MM.1S (cell line): Measurements from ENCODE around the gene DEPP1.

Source experiments
- DNase-seq: peaks from one replicate; pipeline ENCODE4 v3.0.0-alpha.2; 2015
- H2AFZ ChIP-seq: fragments of 300-600 bp; sonication (generic); 2 replicates; pipeline ENCODE4 v1.6.0; 2016; ENCODE audit warnings: antibody characterized with exemption, low read length
- H3F3A ChIP-seq: fragments of 300-600 bp; sonication (generic); 2 replicates; pipeline ENCODE4 v1.6.1; 2016; ENCODE audit warnings: mild to moderate bottlenecking, antibody characterized with exemption, low read length, moderate library complexity, mixed read lengths; ENCODE audit not compliant: insufficient read depth
- H3K27ac ChIP-seq: fragments of 300-600 bp; sonication (generic); 2 replicates; pipeline ENCODE4 v1.5.1; 2016; ENCODE audit warnings: mild to moderate bottlenecking, low read length
- H3K27me3 ChIP-seq: fragments of 300-600 bp; sonication (generic); replicated peaks from 2 replicates; pipeline ENCODE4 v1.6.0; 2016; ENCODE audit warnings: low read length; ENCODE audit not compliant: insufficient read depth
- H3K36me3 ChIP-seq: fragments of 300-600 bp; sonication (generic); replicated peaks from 2 replicates; pipeline ENCODE4 v1.6.1; 2016; ENCODE audit warnings: mild to moderate bottlenecking, low read length, mixed read lengths; ENCODE audit not compliant: insufficient read depth
- H3K4me1 ChIP-seq: fragments of 300-600 bp; sonication (generic); 2 replicates; pipeline ENCODE4 v1.6.1; 2016; ENCODE audit warnings: low read length, mixed read lengths
- H3K4me2 ChIP-seq: fragments of 300-600 bp; sonication (generic); 2 replicates; pipeline ENCODE4 v1.6.0; 2016; ENCODE audit warnings: low read depth, low read length
- H3K4me3 ChIP-seq: fragments of 300-600 bp; sonication (generic); 2 replicates; pipeline ENCODE4 v1.5.1; 2016; ENCODE audit warnings: low read length, mixed read lengths
- H3K79me2 ChIP-seq: fragments of 300-600 bp; sonication (generic); 2 replicates; pipeline ENCODE4 v1.6.1; 2016; ENCODE audit warnings: mixed run types, low read length, mixed read lengths
- H3K9ac ChIP-seq: fragments of 300-600 bp; sonication (generic); 2 replicates; pipeline ENCODE4 v1.6.1; 2016; ENCODE audit warnings: low read length, mixed read lengths
- H3K9me2 ChIP-seq: fragments of 300-600 bp; sonication (generic); replicated peaks from 2 replicates; pipeline ENCODE4 v1.6.1; 2016; ENCODE audit warnings: mild to moderate bottlenecking, low read length, mixed read lengths; ENCODE audit not compliant: insufficient read depth
- H3K9me3 ChIP-seq: fragments of 300-600 bp; sonication (generic); replicated peaks from 2 replicates; pipeline ENCODE4 v1.6.1; 2016; ENCODE audit warnings: mild to moderate bottlenecking, low read length, mixed read lengths; ENCODE audit not compliant: insufficient read depth
- H4K20me1 ChIP-seq: fragments of 300-600 bp; sonication (generic); 2 replicates; pipeline ENCODE4 v1.6.1; 2016; ENCODE audit warnings: mild to moderate bottlenecking, low read length, moderate library complexity, mixed read lengths; ENCODE audit not compliant: insufficient read depth
- CTCF ChIP-seq: fragments of 300-600 bp; sonication (generic); IDR thresholded peaks from 2 replicates; pipeline ENCODE4 v1.5.1; 2016; ENCODE audit warnings: antibody characterized with exemption, low read length, mixed read lengths
- EZH2 ChIP-seq: fragments of 300-600 bp; sonication (generic); optimal IDR thresholded peaks from 2 replicates; pipeline ENCODE3; 2017; ENCODE audit warnings: low read depth, mild to moderate bottlenecking, antibody characterized with exemption, low read length, mixed read lengths
- EZH2phosphoT487 ChIP-seq: fragments of 300-600 bp; sonication (generic); IDR thresholded peaks from 2 replicates; pipeline ENCODE4 v1.6.1; 2018; ENCODE audit warnings: antibody characterized with exemption, low read length

The DEPP1 gene

GRCh38 chr10:44994752-44995530 is 16.3 kb upstream of the DEPP1 start:
- no peak for TF ChIP-seq CTCF
- TF ChIP-seq EZH2phosphoT487, result no peak
- no peak for TF ChIP-seq EZH2
- Histone ChIP-seq H3K4me3 (no peak overlapping the region), H3K4me2 (no peak overlapping the region), H3K27ac (peak overlapping the region; percentile 59; the same call in 1 of the 2 replicates), H4K20me1 (no peaks in the 10 kb centered on the region), H3K9ac (no peak overlapping the region), H3K9me3 (no peaks in the 10 kb centered on the region), H3K27me3 (no peaks in the 10 kb centered on the region), H3F3A (peaks cover 29% of the 10 kb centered on the region), H3K36me3 (peaks cover 11% of the 10 kb centered on the region; the same call in 1 of the 2 replicates), H3K9me2 (no peaks in the 10 kb centered on the region), H2AFZ (no peak overlapping the region), H3K79me2 (no peaks in the 10 kb centered on the region), H3K4me1 (peaks cover 26% of the 10 kb centered on the region)
- no peak for DNase-seq

- no peaks in the 10 kb centered on the region for H3K27me3 ChIP-seq
- H3K9me3 ChIP-seq, result no peaks in the 10 kb centered on the region
- H3K79me2 ChIP-seq, result no peaks in the 10 kb centered on the region
- H3F3A ChIP-seq, result peaks cover 25% of the 10 kb centered on the region
- no peak overlapping the region for H3K4me2 ChIP-seq
- peaks cover 13% of the 10 kb centered on the region; the same call in 1 of the 2 replicates for H3K36me3 ChIP-seq
- TF ChIP-seq EZH2 (no peak), EZH2phosphoT487 (no peak), CTCF (no peak)
- no peak overlapping the region for H3K4me3 ChIP-seq
- no peak overlapping the region for H2AFZ ChIP-seq
- H3K27ac ChIP-seq, result no peak overlapping the region
- no peak for DNase-seq
- no peak overlapping the region for H3K9ac ChIP-seq
- no peaks in the 10 kb centered on the region for H3K9me2 ChIP-seq
- H3K4me1 ChIP-seq, result peaks cover 26% of the 10 kb centered on the region
- no peaks in the 10 kb centered on the region for H4K20me1 ChIP-seq
Measured at GRCh38 chr10:44993922-44994751, 15.5 kb upstream of the DEPP1 start.

GRCh38 chr10:44993226-44993921 is 14.8 kb upstream of the DEPP1 start:
- H3K9me3 ChIP-seq, result no peaks in the 10 kb centered on the region
- no peak overlapping the region for H3K4me2 ChIP-seq
- peaks cover 13% of the 10 kb centered on the region; the same call in 1 of the 2 replicates for H3K36me3 ChIP-seq
- H3F3A ChIP-seq, result peaks cover 25% of the 10 kb centered on the region
- no peak overlapping the region for H3K27ac ChIP-seq
- no peak for DNase-seq
- no peaks in the 10 kb centered on the region for H3K9me2 ChIP-seq
- H3K4me3 ChIP-seq, result no peak overlapping the region
- H3K27me3 ChIP-seq, result no peaks in the 10 kb centered on the region
- no peak overlapping the region for H2AFZ ChIP-seq
- no peak overlapping the region for H3K9ac ChIP-seq
- H3K4me1 ChIP-seq, result peaks cover 26% of the 10 kb centered on the region
- H4K20me1 ChIP-seq, result no peaks in the 10 kb centered on the region
- no peaks in the 10 kb centered on the region for H3K79me2 ChIP-seq
- no peak for TF ChIP-seq EZH2
- TF ChIP-seq EZH2phosphoT487, result no peak
- TF ChIP-seq CTCF, result no peak
